Measurements from ENCODE around the gene PARP12.

Gene PARP12

GRCh38 chr7:140068033-140068432, 5.3 kb upstream of the PARP12 start:
- TF ChIP-seq CTCF (IDR thresholded peaks at IDR 0.05), result no peak

- TF ChIP-seq CTCF (IDR thresholded peaks at IDR 0.05), result no peak
Measured at GRCh38 chr7:140067052-140067451, 4.3 kb upstream of the PARP12 start.

GRCh38 chr7:140062118-140062527, 628 bp downstream of the PARP12 start:
- no peak for TF ChIP-seq CTCF (IDR thresholded peaks at IDR 0.05)

- no peak for TF ChIP-seq CTCF (IDR thresholded peaks at IDR 0.05)
Measured at GRCh38 chr7:140061607-140061930, 1.2 kb downstream of the PARP12 start.

- no peak for TF ChIP-seq CTCF (IDR thresholded peaks at IDR 0.05)
Measured at GRCh38 chr7:140060788-140061606, 1.8 kb downstream of the PARP12 start.

- TF ChIP-seq CTCF (IDR thresholded peaks at IDR 0.05), result no peak
Measured at GRCh38 chr7:140060243-140060630, 2.5 kb downstream of the PARP12 start.

- TF ChIP-seq CTCF (IDR thresholded peaks at IDR 0.05), result no peak
Measured at GRCh38 chr7:140059273-140060242, 3.2 kb downstream of the PARP12 start.

All from LNCAP (cell line).